C1 segment of cervical spinal cord (tissue), 14 donors: ENCODE measurements around the gene CCDC198.

Experiments used
- DNase-seq, 14 donors: peaks; one replicate each; lab custom pipeline; 2025; lab: John Stamatoyannopoulos, UW

The CCDC198 gene

GRCh38 chr14:57493467-57494181 lies at the start of gene CCDC198:
Gene CCDC198, minus strand, starts transcription at chr14:57493857. Its CDS starts 142 bp downstream, at chr14:57493715.
- no peak for DNase-seq

GRCh38 chr14:57533214-57533613 lies 39.6 kb upstream of the CCDC198 start:
- DNase-seq = no peak

GRCh38 chr14:57530571-57530970 lies 36.9 kb upstream of the CCDC198 start:
- DNase-seq = no peak

- DNase-seq = no peak
Measured at GRCh38 chr14:57526942-57527341, 33.3 kb upstream of the CCDC198 start.

GRCh38 chr14:57519043-57519442 lies 25.4 kb upstream of the CCDC198 start:
- no peak for DNase-seq

GRCh38 chr14:57512220-57512619 lies 18.6 kb upstream of the CCDC198 start:
- DNase-seq = no peak

- peak in 1 of 14 donors; percentile 56 for DNase-seq
Measured at GRCh38 chr14:57508756-57509155, 15.1 kb upstream of the CCDC198 start.

- DNase-seq = no peak
Measured at GRCh38 chr14:57502586-57503254, 9.1 kb upstream of the CCDC198 start.

- DNase-seq = no peak
Measured at GRCh38 chr14:57501039-57501557, 7.4 kb upstream of the CCDC198 start.

GRCh38 chr14:57498659-57499058 lies 5.0 kb upstream of the CCDC198 start:
- no peak for DNase-seq

GRCh38 chr14:57498035-57498434 lies 4.4 kb upstream of the CCDC198 start:
- no peak for DNase-seq

GRCh38 chr14:57495416-57495815 lies 1.8 kb upstream of the CCDC198 start:
- no peak for DNase-seq

GRCh38 chr14:57492859-57493258 lies 798 bp downstream of the CCDC198 start:
- DNase-seq = no peak

- no peak for DNase-seq
Measured at GRCh38 chr14:57491640-57492039, 2.0 kb downstream of the CCDC198 start.

GRCh38 chr14:57487771-57488170 lies 5.9 kb downstream of the CCDC198 start:
- peak in 1 of 14 donors; percentile 62 for DNase-seq

GRCh38 chr14:57486767-57487379 lies 6.8 kb downstream of the CCDC198 start:
- peak in 1 of 14 donors; percentile 69 for DNase-seq

GRCh38 chr14:57485635-57486034 lies 8.0 kb downstream of the CCDC198 start:
- DNase-seq = no peak

GRCh38 chr14:57482120-57482519 lies 11.5 kb downstream of the CCDC198 start:
- no peak for DNase-seq

GRCh38 chr14:57480051-57480450 lies 13.6 kb downstream of the CCDC198 start:
- no peak for DNase-seq

GRCh38 chr14:57479197-57479596 lies 14.5 kb downstream of the CCDC198 start:
- no peak for DNase-seq

GRCh38 chr14:57478050-57478449 lies 15.6 kb downstream of the CCDC198 start:
- peak in 1 of 14 donors; percentile 4 for DNase-seq

- DNase-seq = no peak
Measured at GRCh38 chr14:57470909-57471308, 22.7 kb downstream of the CCDC198 start.
